ENCODE results near the gene KNDC1.

KNDC1 gene

GRCh38 chr10:133266056-133266795 is 106.2 kb downstream of the KNDC1 start:
- FAIRE-seq, result no peak

GRCh38 chr10:133267293-133267692 is 107.3 kb downstream of the KNDC1 start:
- no peak for FAIRE-seq
- no peak for DNase-seq (ENCODE audit: extremely low spot score, insufficient read length, low read depth)

More at GRCh38 chr10:133266056-133266795, 106.2 kb downstream of the KNDC1 start:
- DNase-seq (ENCODE audit: extremely low spot score, insufficient read length, low read depth), result no peak

- DNase-seq (ENCODE audit: extremely low spot score, insufficient read length, low read depth) (no peak), FAIRE-seq (no peak)
Observed at GRCh38 chr10:133267829-133268228, 107.8 kb downstream of the KNDC1 start.

GRCh38 chr10:133268532-133268931 is 108.5 kb downstream of the KNDC1 start:
- FAIRE-seq, result no peak

GRCh38 chr10:133269367-133269766 is 109.3 kb downstream of the KNDC1 start:
- DNase-seq (ENCODE audit: extremely low spot score, insufficient read length, low read depth) (no peak), FAIRE-seq (no peak)

More at GRCh38 chr10:133268532-133268931, 108.5 kb downstream of the KNDC1 start:
- no peak for DNase-seq (ENCODE audit: extremely low spot score, insufficient read length, low read depth)

GRCh38 chr10:133270204-133270603 is 110.2 kb downstream of the KNDC1 start:
- no peak for DNase-seq (ENCODE audit: extremely low spot score, insufficient read length, low read depth)
- no peak for FAIRE-seq

GRCh38 chr10:133270773-133271297 is 110.8 kb downstream of the KNDC1 start:
- DNase-seq (ENCODE audit: extremely low spot score, insufficient read length, low read depth), result no peak
- FAIRE-seq, result no peak

- FAIRE-seq, result no peak
- no peak for DNase-seq (ENCODE audit: extremely low spot score, insufficient read length, low read depth)
Observed at GRCh38 chr10:133271521-133272300, 111.7 kb downstream of the KNDC1 start.

- DNase-seq (ENCODE audit: extremely low spot score, insufficient read length, low read depth) (no peak), FAIRE-seq (no peak)
Observed at GRCh38 chr10:133272301-133272963, 112.4 kb downstream of the KNDC1 start.

- no peak for DNase-seq (ENCODE audit: extremely low spot score, insufficient read length, low read depth)
- no peak for FAIRE-seq
Observed at GRCh38 chr10:133272964-133273420, 113.0 kb downstream of the KNDC1 start.

- no peak for FAIRE-seq
- no peak for DNase-seq (ENCODE audit: extremely low spot score, insufficient read length, low read depth)
Observed at GRCh38 chr10:133273534-133274143, 113.6 kb downstream of the KNDC1 start.

GRCh38 chr10:133274751-133275683 is 115.0 kb downstream of the KNDC1 start:
- DNase-seq (ENCODE audit: extremely low spot score, insufficient read length, low read depth), result peak; percentile 70
- peak; percentile 96 for FAIRE-seq

GRCh38 chr10:133275684-133276092 is 115.7 kb downstream of the KNDC1 start:
- peak; percentile 84 for FAIRE-seq
- DNase-seq (ENCODE audit: extremely low spot score, insufficient read length, low read depth), result peak; percentile 40
